H1 (cell line): ENCODE measurements around the gene COLQ. TPM values are rescaled to one million over a fixed set of nuclear protein-coding genes. Genes with fewer than 3 reads are reported as not detected.

Experiments
- CTCF ChIA-PET: fragments of 300-600 bp; sonication (Branson Sonifier 250); formaldehyde crosslinking; loops from one replicate; lab custom pipeline; 2021; ENCODE audit not compliant: partially characterized antibody; lab: Charles Lee
- POLR2A ChIA-PET: fragments of 300-600 bp; sonication (Branson Sonifier 250); formaldehyde crosslinking; loops from one replicate; lab custom pipeline; 2021; ENCODE audit warnings: inconsistent platforms; ENCODE audit not compliant: partially characterized antibody; lab: Charles Lee
- DNase-seq, 2 experiments: peaks; one replicate each; pipeline versions ENCODE4 v3.0.0 to v3.0.0-alpha.2; 2010 to 2022; ENCODE audit warnings: low spot score in 2 of 2, low read depth in 1 of 2, mixed read lengths in 1 of 2
- FAIRE-seq: peaks from 2 replicates; lab custom pipeline; 2011; peaks lifted over from hg19 to GRCh38; lab: Jason Lieb, UNC
- H2AFZ ChIP-seq: 2 replicates; pipeline ENCODE4 v1.8.1; 2012; ENCODE audit warnings: low read length, inconsistent platforms
- H2AK5ac ChIP-seq: 2 replicates; pipeline ENCODE4 v1.6.1; 2013; ENCODE audit warnings: low read depth, low read length
- H2BK120ac ChIP-seq: replicated peaks from 2 replicates; pipeline ENCODE3; 2013; ENCODE audit warnings: low read depth, low read length, inconsistent platforms
- H2BK12ac ChIP-seq: 2 replicates; pipeline ENCODE4 v1.6.1; 2013; ENCODE audit warnings: low read depth, low read length
- H2BK15ac ChIP-seq: 2 replicates; pipeline ENCODE4 v1.6.1; 2013; ENCODE audit warnings: low read length
- H2BK20ac ChIP-seq: 2 replicates; pipeline ENCODE4 v1.6.1; 2013; ENCODE audit warnings: low read length
- H2BK5ac ChIP-seq: 2 replicates; pipeline ENCODE4 v1.6.1; 2013; ENCODE audit warnings: low read depth, low read length
- H3K14ac ChIP-seq: 2 replicates; pipeline ENCODE4 v1.6.1; 2013; ENCODE audit warnings: inconsistent platforms; ENCODE audit not compliant: insufficient read length
- H3K18ac ChIP-seq: 2 replicates; pipeline ENCODE4 v1.6.1; 2013; ENCODE audit warnings: low read length; ENCODE audit errors: extremely low read depth
- H3K23ac ChIP-seq: 2 replicates; pipeline ENCODE4 v1.6.1; 2013; ENCODE audit warnings: inconsistent platforms; ENCODE audit not compliant: insufficient read length
- H3K23me2 ChIP-seq: 2 replicates; pipeline ENCODE4 v1.6.1; 2013; ENCODE audit warnings: low read depth, low read length
- H3K27ac ChIP-seq: 2 replicates; pipeline ENCODE4 v1.6.1; 2011; ENCODE audit warnings: low read depth, low read length, inconsistent platforms
- H3K27me3 ChIP-seq, 4 experiments: replicated peaks in 1 of 4; 1 replicate in 1 of 4; 2 replicates in 3 of 4; pipeline versions ENCODE4 v1.6.1 to v1.8.1; 2011 to 2013; ENCODE audit warnings: low read length in 3 of 4, mild to moderate bottlenecking in 3 of 4, inconsistent platforms in 2 of 4, mixed read lengths in 2 of 4, moderate library complexity in 1 of 4; ENCODE audit not compliant: control insufficient read depth in 3 of 4, insufficient read depth in 3 of 4; ENCODE audit errors: extremely low read depth in 1 of 4
- H3K36me3 ChIP-seq, 4 experiments: 2 replicates each; pipeline versions ENCODE4 v1.6.1 to v1.8.1; 2011 to 2013; ENCODE audit warnings: mild to moderate bottlenecking in 4 of 4, low read length in 3 of 4, moderate library complexity in 2 of 4, control low read depth in 1 of 4, inconsistent platforms in 1 of 4; ENCODE audit not compliant: insufficient read depth in 4 of 4, control insufficient read depth in 2 of 4
- H3K4ac ChIP-seq: replicated peaks from 2 replicates; pipeline ENCODE3; 2013; ENCODE audit warnings: low read length, low read depth, mixed read lengths, inconsistent platforms; ENCODE audit not compliant: insufficient read length
- H3K4me1 ChIP-seq, 4 experiments: replicated peaks in 1 of 4; 1 replicate in 1 of 4; 2 replicates in 3 of 4; pipeline versions ENCODE4 v1.6.1 to v1.8.1; 2011 to 2013; ENCODE audit warnings: low read length in 3 of 4, inconsistent platforms in 2 of 4, mixed read lengths in 1 of 4; ENCODE audit not compliant: insufficient read depth in 4 of 4, control insufficient read depth in 3 of 4
- H3K4me2 ChIP-seq, 2 experiments: 2 replicates each; pipeline versions ENCODE4 v1.6.1 to v1.8.1; 2011 to 2013; ENCODE audit warnings: low read depth in 2 of 2, low read length in 2 of 2, control low read depth in 1 of 2, inconsistent platforms in 1 of 2, mild to moderate bottlenecking in 1 of 2; ENCODE audit not compliant: insufficient read depth in 1 of 2
- H3K4me3 ChIP-seq, 4 experiments: fragments of 200-600, 300-600 bp in 1 of 4; sonication (generic), shearing (Covaris generic), sonication (Bioruptor Twin) in 1 of 4; 2 replicates each; pipeline versions ENCODE4 v1.5.1 to v1.8.1; 2011 to 2016; ENCODE audit warnings: low read length in 4 of 4, low read depth in 3 of 4, control low read depth in 2 of 4, inconsistent platforms in 2 of 4, mild to moderate bottlenecking in 2 of 4, mixed read lengths in 1 of 4, moderate library complexity in 1 of 4; ENCODE audit not compliant: insufficient read depth in 2 of 4; ENCODE audit errors: extremely low read depth in 1 of 4
- H3K56ac ChIP-seq: replicated peaks from 2 replicates; pipeline ENCODE3; 2013; ENCODE audit warnings: low read depth, mild to moderate bottlenecking, mixed read lengths, low read length, inconsistent platforms; ENCODE audit not compliant: insufficient read length
- H3K79me1 ChIP-seq: 2 replicates; pipeline ENCODE4 v1.6.1; 2013; ENCODE audit warnings: low read depth, low read length, control low read depth
- H3K79me2 ChIP-seq, 2 experiments: 2 replicates each; pipeline versions ENCODE4 v1.6.1 to v1.8.1; 2012 to 2013; ENCODE audit warnings: low read length in 2 of 2, mild to moderate bottlenecking in 2 of 2, inconsistent platforms in 1 of 2; ENCODE audit not compliant: insufficient read depth in 2 of 2, control insufficient read depth in 1 of 2
- H3K9ac ChIP-seq, 4 experiments: replicated peaks in 1 of 4; 1 replicate in 1 of 4; 2 replicates in 3 of 4; pipeline versions ENCODE4 v1.6.1 to v1.8.1; 2011 to 2013; ENCODE audit warnings: low read depth in 3 of 4, low read length in 3 of 4, control low read depth in 2 of 4, mild to moderate bottlenecking in 2 of 4, moderate library complexity in 2 of 4, inconsistent platforms in 1 of 4; ENCODE audit errors: extremely low read depth in 1 of 4
- H3K9me3 ChIP-seq, 2 experiments: 2 replicates each; pipeline versions ENCODE4 v1.6.1 to v1.8.1; 2012 to 2013; ENCODE audit warnings: mild to moderate bottlenecking in 2 of 2, moderate library complexity in 2 of 2, control low read depth in 1 of 2, inconsistent platforms in 1 of 2, low read depth in 1 of 2, low read length in 1 of 2, mixed read lengths in 1 of 2; ENCODE audit not compliant: insufficient read depth in 2 of 2
- H4K20me1 ChIP-seq, 2 experiments: replicated peaks in 1 of 2; 2 replicates each; pipeline versions ENCODE3 to v1.8.1; 2011 to 2013; ENCODE audit warnings: inconsistent platforms in 2 of 2, low read length in 2 of 2, mild to moderate bottlenecking in 1 of 2; ENCODE audit not compliant: insufficient read depth in 2 of 2, control insufficient read depth in 1 of 2
- H4K5ac ChIP-seq: 2 replicates; pipeline ENCODE4 v1.6.1; 2013; ENCODE audit warnings: low read length, low read depth, mixed read lengths, inconsistent platforms; ENCODE audit not compliant: insufficient read length
- H4K8ac ChIP-seq: 2 replicates; pipeline ENCODE4 v1.8.0; 2013; ENCODE audit warnings: mild to moderate bottlenecking, moderate library complexity, low read length, inconsistent platforms; ENCODE audit not compliant: insufficient read depth; ENCODE audit errors: extremely low read depth
- H4K91ac ChIP-seq: replicated peaks from 2 replicates; pipeline ENCODE3; 2013; ENCODE audit warnings: low read length, mixed read lengths, inconsistent platforms; ENCODE audit not compliant: insufficient read length
- ATF3 ChIP-seq: IDR thresholded peaks from 2 replicates; pipeline ENCODE4 v1.6.1; 2011; ENCODE audit warnings: low read depth, mild to moderate bottlenecking, low read length; ENCODE audit not compliant: insufficient read depth
- CTCF ChIP-seq, 3 experiments: IDR thresholded peaks; 1 replicate in 2 of 3; 2 replicates in 1 of 3; pipeline versions ENCODE4 v1.5.1 to v1.6.1; 2011; ENCODE audit warnings: low read length in 3 of 3, mild to moderate bottlenecking in 3 of 3, inconsistent platforms in 2 of 3, low read depth in 1 of 3, moderate library complexity in 1 of 3; ENCODE audit not compliant: insufficient read depth in 1 of 3; ENCODE audit errors: control extremely low read depth in 1 of 3
- MAFK ChIP-seq: IDR thresholded peaks from 2 replicates; pipeline ENCODE4 v1.6.1; 2012; ENCODE audit warnings: low read depth, mild to moderate bottlenecking, improper control_type of control experiment, low read length
- RAD21 ChIP-seq, 2 experiments: IDR thresholded peaks in 1 of 2; conservative IDR thresholded peaks in 1 of 2; 2 replicates each; pipeline ENCODE4 v1.6.1; 2011; ENCODE audit warnings: low read depth in 2 of 2, low read length in 2 of 2, improper control_type of control experiment in 1 of 2, inconsistent platforms in 1 of 2, mild to moderate bottlenecking in 1 of 2, moderate library complexity in 1 of 2
- RBBP5 ChIP-seq: IDR thresholded peaks from 2 replicates; pipeline ENCODE4 v1.7.1; 2012; ENCODE audit warnings: low read depth, mild to moderate bottlenecking, inconsistent platforms, low read length, moderate library complexity, borderline replicate concordance
- TEAD4 ChIP-seq: IDR thresholded peaks from 2 replicates; pipeline ENCODE4 v1.6.1; 2012; ENCODE audit warnings: low read depth, low read length, inconsistent platforms, mixed read lengths
- WGBS, 2 experiments: shearing (Covaris generic) in 1 of 2; methylation state at CpG; one replicate each; pipeline versions ENCODE4 v1.1.6 to v1.1.7; 2013 to 2015; ENCODE audit warnings: low lambda C conversion rate in 2 of 2, mixed read lengths in 2 of 2, inconsistent platforms in 1 of 2, low coverage in 1 of 2, missing lambda C conversion rate in 1 of 2; ENCODE audit not compliant: insufficient replicate concordance in 2 of 2, insufficient coverage in 1 of 2, insufficient read length in 1 of 2; ENCODE audit errors: extremely low coverage in 1 of 2, missing lambda C conversion rate in 1 of 2; 5-methylcytosine and 5-hydroxymethylcytosine counted together
- polyA plus RNA-seq, 7 experiments: library from polyadenylated mRNA; depleted of rRNA in 3 of 7; stranded (reverse) in 5 of 7; unstranded in 2 of 7; fragments of >200 nt in 5 of 7; fragments of 200-250 nt in 2 of 7; gene quantifications; 1 replicate in 5 of 7; 2 replicates in 1 of 7; 4 replicates in 1 of 7; pipeline versions ENCODE4 v1.2.1 to v1.2.3, GENCODE V29; 2011 to 2013; ENCODE audit warnings: missing spikeins in 2 of 7, mixed read lengths in 2 of 7
- total RNA-seq: library from RNA; stranded (reverse); fragmentation: NEBNext Ultra II Directional; extraction: Animal tissue kit (Norgen Biotek cat#: 25700); gene quantifications from 2 replicates; pipeline ENCODE4 v1.2.1, GENCODE V29; 2021

COLQ gene
- total and polyA plus RNA-seq, 2 of the 8 experiments (the other 6 are each of a cell fraction or from before 2014, with no cell fraction given), result 1.5 to 1.9 TPM

- FAIRE-seq (peak; percentile 87), DNase-seq (peak; percentile 33 to 76)
- Histone ChIP-seq H2BK12ac (no peak overlapping the region), H4K5ac (no peak overlapping the region), H3K79me1 (no peaks in the 10 kb centered on the region), H3K27me3 (peaks cover 2 to 17% (median 9%) of the 10 kb centered on the region in 4 experiments), H3K23ac (no peak overlapping the region), H3K36me3 (no peaks in the 10 kb centered on the region), H4K91ac (no peak overlapping the region), H4K20me1 (no peaks in the 10 kb centered on the region), H3K18ac (no peak overlapping the region), H3K79me2 (no peaks in the 10 kb centered on the region), H3K23me2 (no peaks in the 10 kb centered on the region), H4K8ac (no peak overlapping the region), H2BK5ac (no peak overlapping the region), H2BK20ac (no peak overlapping the region), H3K4me1 (peaks cover 0 to 6% (median 0%) of the 10 kb centered on the region in 4 experiments; a peak in 1 of 7 replicates), H3K27ac (no peak overlapping the region), H3K14ac (no peak overlapping the region), H2AFZ (no peak overlapping the region), H3K9ac (no peak overlapping the region), H3K4me2 (peak overlapping the region in 1 of 2 experiments; percentile 7; a peak in 1 of 4 replicates), H2BK15ac (no peak overlapping the region), H3K56ac (no peak overlapping the region), H2AK5ac (no peak overlapping the region), H3K9me3 (no peaks in the 10 kb centered on the region), H3K4me3 (no peak overlapping the region), H3K4ac (no peak overlapping the region), H2BK120ac (no peak overlapping the region)
- CTCF ChIA-PET, result interaction anchor here (0.5 to 4.2 kb wide), 30 partner anchors 9 to 654 kb away, joined by 3 to 39 read pairs (median 4); no protein-coding TSS in a partner anchor
- no peak for TF ChIP-seq ATF3
- no peak for TF ChIP-seq MAFK
- TF ChIP-seq CTCF (IDR thresholded peaks at IDR 0.05; ENCODE audit: control extremely low read depth in 1 of 3, insufficient read depth in 1 of 3, low read depth in 1 of 3, low read length in 3 of 3), result peak; percentile 64 to 85 (median 77)
- peak; percentile 74 to 80 for TF ChIP-seq RAD21 (IDR thresholded peaks at IDR 0.05 in 1 of 2, conservative IDR thresholded peaks at IDR 0.05 in 1 of 2; ENCODE audit: low read depth in 2 of 2, low read length in 2 of 2)
- no peak for TF ChIP-seq RBBP5
- TF ChIP-seq TEAD4, result peak; percentile 29; the same call in 1 of the 2 replicates
- POLR2A ChIA-PET, result no interaction called here
- 43% methylated on average over 4 of the region's 4 CpGs; no CpG with 5 or more reads in 1 of the 2 experiments for WGBS, 2 experiments
These were observed 5.5 kb upstream of the COLQ start for GRCh38 chr3:15527031-15527459.
